Measurements from ENCODE around the gene BCL11A. TPM values are rescaled to one million over a fixed set of nuclear protein-coding genes. Genes with fewer than 3 reads are reported as not detected.

The BCL11A gene
- total RNA-seq, 1 experiment from 2014 or later, result 0.33 TPM

- Histone ChIP-seq H3K4me3 (ENCODE audit: low read depth in 2 of 2, low read length in 2 of 2) (no peak overlapping the region), H3K4me1 (ENCODE audit: control insufficient read depth, insufficient read depth, low read length) (no peaks in the 10 kb centered on the region), H3K27me3 (ENCODE audit: control insufficient read depth, insufficient read depth, low read length) (peaks cover 13% of the 10 kb centered on the region), H3K27ac (ENCODE audit: low read length) (no peak overlapping the region), H3K9me3 (ENCODE audit: control insufficient read depth, insufficient read depth, low read depth, low read length) (no peaks in the 10 kb centered on the region), H3K36me3 (ENCODE audit: control insufficient read depth, insufficient read depth, low read length) (no peaks in the 10 kb centered on the region)
- CTCF ChIA-PET, result interaction anchor here (0.6 kb wide), 1 partner anchor 43 kb away, joined by 9 read pairs; no protein-coding TSS in a partner anchor
- BruUV-seq (replicated peaks), result no TSS peak
- ATAC-seq (no peak), DNase-seq (ENCODE audit: low read depth, low spot score) (no peak)
- in situ Hi-C loops (cut with HindIII; ENCODE audit: low pct_unique_long_range_greater_than_20kb, low sequenced_read_pairs), result no loop called here
- intact Hi-C loops (cut with micrococcal nuclease; ENCODE audit: unreplicated experiment), result no loop called here
- POLR2A ChIA-PET, result no interaction called here
- TF ChIP-seq CTCF (IDR thresholded peaks at IDR 0.05) (no peak), SIN3A (IDR thresholded peaks at IDR 0.05; ENCODE audit: borderline replicate concordance, insufficient read depth, low read depth, low read length) (no peak), TCF7L2 (IDR thresholded peaks at IDR 0.05; ENCODE audit: low read depth, low read length) (no peak), REST (IDR thresholded peaks at IDR 0.05; ENCODE audit: insufficient read depth in 1 of 2, low read depth in 2 of 2, low read length in 1 of 2) (no peak), POLR2AphosphoS5 (IDR thresholded peaks at IDR 0.05; ENCODE audit: low read depth, low read length) (no peak)
Measured at GRCh38 chr2:60487174-60487573, 66.3 kb downstream of the BCL11A start.

GRCh38 chr2:60486551-60486950, 66.9 kb downstream of the BCL11A start:
- ATAC-seq (no peak), DNase-seq (ENCODE audit: low read depth, low spot score) (no peak)
- in situ Hi-C loops (cut with HindIII; ENCODE audit: low pct_unique_long_range_greater_than_20kb, low sequenced_read_pairs) (no loop called here), intact Hi-C loops (cut with micrococcal nuclease; ENCODE audit: unreplicated experiment) (no loop called here)
- H3K4me1 ChIP-seq (ENCODE audit: control insufficient read depth, insufficient read depth, low read length), result no peaks in the 10 kb centered on the region
- no TSS peak for BruUV-seq (replicated peaks)
- no peaks in the 10 kb centered on the region for H3K36me3 ChIP-seq (ENCODE audit: control insufficient read depth, insufficient read depth, low read length)
- ChIA-PET POLR2A (no interaction called here), CTCF (interaction anchor here (0.6 kb wide), 1 partner anchor 44 kb away, joined by 9 read pairs; no protein-coding TSS in a partner anchor)
- H3K27me3 ChIP-seq (ENCODE audit: control insufficient read depth, insufficient read depth, low read length), result peaks cover 13% of the 10 kb centered on the region
- TF ChIP-seq REST (IDR thresholded peaks at IDR 0.05; ENCODE audit: insufficient read depth in 1 of 2, low read depth in 2 of 2, low read length in 1 of 2) (no peak), CTCF (IDR thresholded peaks at IDR 0.05) (no peak), SIN3A (IDR thresholded peaks at IDR 0.05; ENCODE audit: borderline replicate concordance, insufficient read depth, low read depth, low read length) (no peak), POLR2AphosphoS5 (IDR thresholded peaks at IDR 0.05; ENCODE audit: low read depth, low read length) (no peak), TCF7L2 (IDR thresholded peaks at IDR 0.05; ENCODE audit: low read depth, low read length) (no peak)
- no peak overlapping the region for H3K27ac ChIP-seq (ENCODE audit: low read length)
- no peaks in the 10 kb centered on the region for H3K9me3 ChIP-seq (ENCODE audit: control insufficient read depth, insufficient read depth, low read depth, low read length)
- H3K4me3 ChIP-seq (ENCODE audit: low read depth in 2 of 2, low read length in 2 of 2), result no peak overlapping the region
